Stimulated activated memory B cell treated with anti-CD40 and anti-IgM and Interleukin-4, amounts not matched to agents 10 μg/mL and 1 μg/mL and 100 μg/mL, for 72 hours (primary cell): Measurements from ENCODE around the gene DIAPH3.

Experiments used
- ATAC-seq: fragments of 150-1000 bp; cut with Tn5 transposase; 2 replicates; pipeline ENCODE4 v1.10.0; 2021
- H3K27ac Mint-ChIP-seq: one replicate; pipeline ENCODE4 v1.8.0; 2022; ENCODE audit warnings: mild to moderate bottlenecking, mixed read lengths
- H3K27me3 Mint-ChIP-seq: one replicate; pipeline ENCODE4 v1.8.0; 2022; ENCODE audit warnings: mixed read lengths
- H3K36me3 Mint-ChIP-seq: one replicate; pipeline ENCODE4 v1.8.0; 2022; ENCODE audit warnings: mixed read lengths
- H3K4me1 Mint-ChIP-seq: one replicate; pipeline ENCODE4 v1.8.0; 2022; ENCODE audit warnings: mixed read lengths
- H3K4me3 Mint-ChIP-seq: one replicate; pipeline ENCODE4 v1.8.0; 2022; ENCODE audit warnings: mild to moderate bottlenecking, moderate library complexity, mixed read lengths
- H3K9me3 Mint-ChIP-seq: one replicate; pipeline ENCODE4 v1.8.0; 2022; ENCODE audit warnings: mixed read lengths

DIAPH3 gene

GRCh38 chr13:60138674-60139073 lies 25.1 kb downstream of the DIAPH3 start:
- H3K27ac Mint-ChIP-seq = no peak overlapping the region
- H3K4me3 Mint-ChIP-seq = no peak overlapping the region
- no peaks in the 10 kb centered on the region for H3K36me3 Mint-ChIP-seq
- ATAC-seq = no peak
- no peaks in the 10 kb centered on the region for H3K4me1 Mint-ChIP-seq
- H3K27me3 Mint-ChIP-seq = no peaks in the 10 kb centered on the region
- no peaks in the 10 kb centered on the region for H3K9me3 Mint-ChIP-seq

- H3K27me3 Mint-ChIP-seq = no peaks in the 10 kb centered on the region
- H3K36me3 Mint-ChIP-seq = no peaks in the 10 kb centered on the region
- H3K27ac Mint-ChIP-seq = no peak overlapping the region
- no peak overlapping the region for H3K4me3 Mint-ChIP-seq
- peak; percentile 12 for ATAC-seq
- no peaks in the 10 kb centered on the region for H3K4me1 Mint-ChIP-seq
- H3K9me3 Mint-ChIP-seq = no peaks in the 10 kb centered on the region
Measured at GRCh38 chr13:60137911-60138560, 25.7 kb downstream of the DIAPH3 start.

GRCh38 chr13:60135344-60135743 lies 28.4 kb downstream of the DIAPH3 start:
- H3K27me3 Mint-ChIP-seq = no peaks in the 10 kb centered on the region
- ATAC-seq = no peak
- H3K36me3 Mint-ChIP-seq = no peaks in the 10 kb centered on the region
- H3K27ac Mint-ChIP-seq = no peak overlapping the region
- H3K9me3 Mint-ChIP-seq = no peaks in the 10 kb centered on the region
- H3K4me1 Mint-ChIP-seq = no peaks in the 10 kb centered on the region
- H3K4me3 Mint-ChIP-seq = no peak overlapping the region

GRCh38 chr13:60134376-60134775 lies 29.4 kb downstream of the DIAPH3 start:
- H3K27ac Mint-ChIP-seq = no peak overlapping the region

GRCh38 chr13:60121337-60121687 lies 42.4 kb downstream of the DIAPH3 start:
- no peak for ATAC-seq
- Mint-ChIP-seq H3K4me3 (no peak overlapping the region), H3K36me3 (peaks cover 6% of the 10 kb centered on the region), H3K9me3 (peaks cover 5% of the 10 kb centered on the region), H3K27me3 (no peaks in the 10 kb centered on the region), H3K27ac (no peak overlapping the region), H3K4me1 (no peaks in the 10 kb centered on the region)

More at GRCh38 chr13:60134376-60134775, 29.4 kb downstream of the DIAPH3 start:
- Mint-ChIP-seq H3K36me3 (no peaks in the 10 kb centered on the region), H3K9me3 (no peaks in the 10 kb centered on the region), H3K4me3 (no peak overlapping the region), H3K27me3 (no peaks in the 10 kb centered on the region), H3K4me1 (no peaks in the 10 kb centered on the region)
- ATAC-seq = no peak

GRCh38 chr13:60120617-60121336 lies 43.0 kb downstream of the DIAPH3 start:
- no peaks in the 10 kb centered on the region for H3K27me3 Mint-ChIP-seq
- peaks cover 4% of the 10 kb centered on the region for H3K36me3 Mint-ChIP-seq
- H3K4me1 Mint-ChIP-seq = no peaks in the 10 kb centered on the region
- no peak overlapping the region for H3K27ac Mint-ChIP-seq
- H3K4me3 Mint-ChIP-seq = no peak overlapping the region
- no peak for ATAC-seq
- H3K9me3 Mint-ChIP-seq = peaks cover 3% of the 10 kb centered on the region

GRCh38 chr13:60118696-60119400 lies 44.9 kb downstream of the DIAPH3 start:
- Mint-ChIP-seq H3K36me3 (peaks cover 5% of the 10 kb centered on the region), H3K27ac (no peak overlapping the region), H3K27me3 (no peaks in the 10 kb centered on the region), H3K4me1 (no peaks in the 10 kb centered on the region), H3K4me3 (no peak overlapping the region), H3K9me3 (peaks cover 8% of the 10 kb centered on the region)
- no peak for ATAC-seq

GRCh38 chr13:60114499-60115028 lies 49.2 kb downstream of the DIAPH3 start:
- no peak overlapping the region for H3K27ac Mint-ChIP-seq
- H3K4me3 Mint-ChIP-seq = no peak overlapping the region
- H3K9me3 Mint-ChIP-seq = peaks cover 11% of the 10 kb centered on the region
- H3K36me3 Mint-ChIP-seq = peaks cover 5% of the 10 kb centered on the region
- H3K4me1 Mint-ChIP-seq = no peaks in the 10 kb centered on the region
- no peaks in the 10 kb centered on the region for H3K27me3 Mint-ChIP-seq
- ATAC-seq = no peak

GRCh38 chr13:60112771-60113170 lies 51.0 kb downstream of the DIAPH3 start:
- Mint-ChIP-seq H3K9me3 (peaks cover 11% of the 10 kb centered on the region), H3K4me3 (no peak overlapping the region), H3K27ac (no peak overlapping the region), H3K4me1 (no peaks in the 10 kb centered on the region), H3K27me3 (no peaks in the 10 kb centered on the region), H3K36me3 (peaks cover 5% of the 10 kb centered on the region)
- ATAC-seq = no peak

- Mint-ChIP-seq H3K4me3 (no peak overlapping the region), H3K27me3 (no peaks in the 10 kb centered on the region), H3K9me3 (peaks cover 11% of the 10 kb centered on the region), H3K27ac (no peak overlapping the region), H3K36me3 (peaks cover 5% of the 10 kb centered on the region), H3K4me1 (no peaks in the 10 kb centered on the region)
- no peak for ATAC-seq
Measured at GRCh38 chr13:60111691-60112090, 52.0 kb downstream of the DIAPH3 start.

- no peaks in the 10 kb centered on the region for H3K27me3 Mint-ChIP-seq
- H3K4me3 Mint-ChIP-seq = no peak overlapping the region
- peaks cover 7% of the 10 kb centered on the region for H3K9me3 Mint-ChIP-seq
- no peaks in the 10 kb centered on the region for H3K4me1 Mint-ChIP-seq
- H3K36me3 Mint-ChIP-seq = peaks cover 4% of the 10 kb centered on the region
- H3K27ac Mint-ChIP-seq = no peak overlapping the region
- no peak for ATAC-seq
Measured at GRCh38 chr13:60109285-60109684, 54.4 kb downstream of the DIAPH3 start.

GRCh38 chr13:60108589-60108988 lies 55.1 kb downstream of the DIAPH3 start:
- Mint-ChIP-seq H3K9me3 (peaks cover 3% of the 10 kb centered on the region), H3K27me3 (no peaks in the 10 kb centered on the region), H3K36me3 (no peaks in the 10 kb centered on the region), H3K4me1 (no peaks in the 10 kb centered on the region), H3K4me3 (no peak overlapping the region), H3K27ac (no peak overlapping the region)
- no peak for ATAC-seq

- no peak overlapping the region for H3K27ac Mint-ChIP-seq
- no peak for ATAC-seq
Measured at GRCh38 chr13:60099631-60100420, 63.9 kb downstream of the DIAPH3 start.

GRCh38 chr13:60095300-60095699 lies 68.4 kb downstream of the DIAPH3 start:
- ATAC-seq = no peak
- Mint-ChIP-seq H3K4me3 (no peak overlapping the region), H3K27me3 (no peaks in the 10 kb centered on the region), H3K4me1 (no peaks in the 10 kb centered on the region), H3K36me3 (no peaks in the 10 kb centered on the region), H3K27ac (no peak overlapping the region), H3K9me3 (no peaks in the 10 kb centered on the region)

More at GRCh38 chr13:60099631-60100420, 63.9 kb downstream of the DIAPH3 start:
- Mint-ChIP-seq H3K36me3 (no peaks in the 10 kb centered on the region), H3K27me3 (no peaks in the 10 kb centered on the region), H3K4me3 (no peak overlapping the region), H3K4me1 (no peaks in the 10 kb centered on the region), H3K9me3 (no peaks in the 10 kb centered on the region)
